Measurements from ENCODE around the gene SELENOS.

SELENOS gene

DNA sequence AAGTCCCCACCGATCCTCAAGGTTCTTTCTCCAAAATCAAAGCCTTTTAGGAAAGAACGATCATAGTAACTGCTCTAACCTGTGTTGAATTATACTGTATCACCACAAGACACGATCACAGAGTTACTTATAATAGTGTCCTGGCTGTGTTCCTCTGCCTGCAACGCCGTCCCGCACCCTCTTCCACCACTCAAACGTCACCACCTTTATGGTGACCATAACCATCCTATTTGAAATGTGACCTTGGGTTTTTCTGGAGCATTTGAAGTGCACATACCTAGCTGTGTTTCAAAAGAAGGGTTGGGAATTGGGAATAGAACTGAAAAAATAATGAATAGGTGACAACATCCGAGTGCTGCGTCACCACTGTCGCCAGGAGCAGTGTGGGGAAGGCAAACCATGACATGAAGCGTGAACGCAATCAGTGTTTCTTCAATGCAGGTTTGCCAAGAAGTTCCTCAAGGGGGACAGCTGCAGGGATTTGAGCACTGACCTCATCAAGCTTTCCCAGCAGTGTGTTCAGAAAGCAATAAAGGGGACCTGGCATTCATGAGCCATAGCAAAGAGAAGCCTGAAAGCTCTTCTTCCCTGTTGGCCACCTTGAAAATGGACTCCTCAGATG, 769 bp upstream of the SELENOS start:
- peak overlapping the region; percentile 100 for H3K4me2 ChIP-seq (ENCODE audit: low read length)
- no peak overlapping the region for H3K27ac ChIP-seq (ENCODE audit: low read depth, low read length, poor library complexity, severe bottlenecking)
- no peaks in the 10 kb centered on the region for H3K27me3 ChIP-seq (ENCODE audit: insufficient read depth, low read length)
- no peaks in the 10 kb centered on the region for H4K20me1 ChIP-seq (ENCODE audit: insufficient read depth, low read length)
- H3K4me3 ChIP-seq (ENCODE audit: low read depth, low read length, poor library complexity, severe bottlenecking) = peak overlapping the region; percentile 100
- H3K9me2 ChIP-seq (ENCODE audit: low read depth, low read length) = no peaks in the 10 kb centered on the region
- H2AFZ ChIP-seq (ENCODE audit: low read length) = no peak overlapping the region
- H3K9ac ChIP-seq (ENCODE audit: low read length) = peak overlapping the region; percentile 98; the same call in 1 of the 2 replicates
- TF ChIP-seq EZH2 (IDR thresholded peaks at IDR 0.05; ENCODE audit: borderline replicate concordance, low read length) = no peak
- TF ChIP-seq, protein P1, sequence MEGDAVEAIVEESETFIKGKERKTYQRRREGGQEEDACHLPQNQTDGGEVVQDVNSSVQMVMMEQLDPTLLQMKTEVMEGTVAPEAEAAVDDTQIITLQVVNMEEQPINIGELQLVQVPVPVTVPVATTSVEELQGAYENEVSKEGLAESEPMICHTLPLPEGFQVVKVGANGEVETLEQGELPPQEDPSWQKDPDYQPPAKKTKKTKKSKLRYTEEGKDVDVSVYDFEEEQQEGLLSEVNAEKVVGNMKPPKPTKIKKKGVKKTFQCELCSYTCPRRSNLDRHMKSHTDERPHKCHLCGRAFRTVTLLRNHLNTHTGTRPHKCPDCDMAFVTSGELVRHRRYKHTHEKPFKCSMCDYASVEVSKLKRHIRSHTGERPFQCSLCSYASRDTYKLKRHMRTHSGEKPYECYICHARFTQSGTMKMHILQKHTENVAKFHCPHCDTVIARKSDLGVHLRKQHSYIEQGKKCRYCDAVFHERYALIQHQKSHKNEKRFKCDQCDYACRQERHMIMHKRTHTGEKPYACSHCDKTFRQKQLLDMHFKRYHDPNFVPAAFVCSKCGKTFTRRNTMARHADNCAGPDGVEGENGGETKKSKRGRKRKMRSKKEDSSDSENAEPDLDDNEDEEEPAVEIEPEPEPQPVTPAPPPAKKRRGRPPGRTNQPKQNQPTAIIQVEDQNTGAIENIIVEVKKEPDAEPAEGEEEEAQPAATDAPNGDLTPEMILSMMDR (IDR thresholded peaks at IDR 0.05; ENCODE audit: low read length) = no peak
- H3K36me3 ChIP-seq (ENCODE audit: insufficient read depth, low read length) = peaks cover 66% of the 10 kb centered on the region
- H3K9me3 ChIP-seq (ENCODE audit: low read length) = no peaks in the 10 kb centered on the region
- peaks cover 8% of the 10 kb centered on the region; the same call in 1 of the 2 replicates for H3K79me2 ChIP-seq (ENCODE audit: insufficient read depth, low read length)
- no peaks in the 10 kb centered on the region for H3F3A ChIP-seq (ENCODE audit: insufficient read depth, low read length)
- H3K4me1 ChIP-seq (ENCODE audit: insufficient read depth, low read length, severe bottlenecking) = peaks cover 19% of the 10 kb centered on the region

DNA sequence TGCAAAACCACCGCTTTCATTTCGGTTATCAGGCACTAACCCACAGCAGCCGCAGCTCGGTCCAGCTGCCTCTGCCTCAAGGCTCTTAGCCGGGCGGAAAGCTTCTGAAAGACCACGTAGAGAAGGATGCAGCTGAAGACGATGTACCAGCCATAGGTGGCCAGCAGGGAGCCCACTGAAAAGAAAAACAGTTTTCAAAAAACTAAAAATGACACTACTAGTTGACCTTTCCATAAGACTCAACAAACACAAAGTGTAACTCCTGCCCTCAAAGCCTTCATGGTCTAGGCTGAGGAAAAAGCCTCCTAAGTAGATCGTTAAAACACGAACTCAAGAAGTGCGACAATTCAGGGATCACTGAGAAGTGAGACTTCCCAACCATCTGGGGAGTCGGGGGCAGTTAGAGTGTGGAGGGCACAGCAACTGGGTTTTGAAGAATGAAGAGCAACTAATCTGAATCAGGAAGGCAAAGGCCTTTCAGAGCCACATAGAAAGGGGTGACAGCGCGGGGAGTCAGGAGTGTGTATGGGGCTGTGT, 716 bp downstream of the SELENOS start:
- TF ChIP-seq, protein P1 (IDR thresholded peaks at IDR 0.05; ENCODE audit: low read length) = peak; percentile 52
- TF ChIP-seq EZH2 (IDR thresholded peaks at IDR 0.05; ENCODE audit: borderline replicate concordance, low read length) = no peak
- peak overlapping the region; percentile 98 for H3K9ac ChIP-seq (ENCODE audit: low read length)
- H3K27me3 ChIP-seq (ENCODE audit: insufficient read depth, low read length) = no peaks in the 10 kb centered on the region
- peak overlapping the region; percentile 13 for H3K27ac ChIP-seq (ENCODE audit: low read depth, low read length, poor library complexity, severe bottlenecking)
- no peaks in the 10 kb centered on the region for H3K9me2 ChIP-seq (ENCODE audit: low read depth, low read length)
- peaks cover 8% of the 10 kb centered on the region; the same call in 1 of the 2 replicates for H3K79me2 ChIP-seq (ENCODE audit: insufficient read depth, low read length)
- peaks cover 19% of the 10 kb centered on the region for H3K4me1 ChIP-seq (ENCODE audit: insufficient read depth, low read length, severe bottlenecking)
- H3K4me3 ChIP-seq (ENCODE audit: low read depth, low read length, poor library complexity, severe bottlenecking) = peak overlapping the region; percentile 100
- peaks cover 66% of the 10 kb centered on the region for H3K36me3 ChIP-seq (ENCODE audit: insufficient read depth, low read length)
- no peaks in the 10 kb centered on the region for H3F3A ChIP-seq (ENCODE audit: insufficient read depth, low read length)
- H4K20me1 ChIP-seq (ENCODE audit: insufficient read depth, low read length) = no peaks in the 10 kb centered on the region
- no peaks in the 10 kb centered on the region for H3K9me3 ChIP-seq (ENCODE audit: low read length)
- peak overlapping the region; percentile 100 for H3K4me2 ChIP-seq (ENCODE audit: low read length)
- H2AFZ ChIP-seq (ENCODE audit: low read length) = peak overlapping the region; percentile 97

GRCh38 chr15:101275018-101275417, 2.3 kb downstream of the SELENOS start:
- peaks cover 67% of the 10 kb centered on the region for H3K36me3 ChIP-seq (ENCODE audit: insufficient read depth, low read length)
- H3K9me2 ChIP-seq (ENCODE audit: low read depth, low read length) = no peaks in the 10 kb centered on the region
- H3K27me3 ChIP-seq (ENCODE audit: insufficient read depth, low read length) = no peaks in the 10 kb centered on the region
- no peaks in the 10 kb centered on the region for H3F3A ChIP-seq (ENCODE audit: insufficient read depth, low read length)
- H3K4me3 ChIP-seq (ENCODE audit: low read depth, low read length, poor library complexity, severe bottlenecking) = no peak overlapping the region
- TF ChIP-seq, protein P1 (IDR thresholded peaks at IDR 0.05; ENCODE audit: low read length) = no peak
- TF ChIP-seq EZH2 (IDR thresholded peaks at IDR 0.05; ENCODE audit: borderline replicate concordance, low read length) = no peak
- no peaks in the 10 kb centered on the region for H4K20me1 ChIP-seq (ENCODE audit: insufficient read depth, low read length)
- H3K9ac ChIP-seq (ENCODE audit: low read length) = no peak overlapping the region
- no peak overlapping the region for H3K27ac ChIP-seq (ENCODE audit: low read depth, low read length, poor library complexity, severe bottlenecking)
- no peak overlapping the region for H3K4me2 ChIP-seq (ENCODE audit: low read length)
- peaks cover 19% of the 10 kb centered on the region for H3K4me1 ChIP-seq (ENCODE audit: insufficient read depth, low read length, severe bottlenecking)
- no peaks in the 10 kb centered on the region for H3K9me3 ChIP-seq (ENCODE audit: low read length)
- peaks cover 8% of the 10 kb centered on the region; the same call in 1 of the 2 replicates for H3K79me2 ChIP-seq (ENCODE audit: insufficient read depth, low read length)
- H2AFZ ChIP-seq (ENCODE audit: low read length) = no peak overlapping the region
